Naive B cell (primary cell): Measurements from ENCODE around the gene SP8. TPM values are rescaled to one million over a fixed set of nuclear protein-coding genes. Genes with fewer than 3 reads are reported as not detected.
"Not testable (repeated sequence)": the region's sequence is repeated elsewhere in the genome, so short reads cannot be mapped to it uniquely, and the experiment has no call there.

Experiments
- ATAC-seq, 2 donors: fragments of 150-1000 bp; cut with Tn5 transposase; 2 replicates each; pipeline ENCODE4 v1.10.0; 2021; ENCODE audit warnings: low read depth in 2 of 2, mild to moderate bottlenecking in 2 of 2, moderate library complexity in 2 of 2
- DNase-seq: peaks from one replicate; pipeline ENCODE4 v3.0.0; 2022
- H3K27ac Mint-ChIP-seq, 6 donors: one replicate each; pipeline ENCODE4 v1.8.0; 2020 to 2022; ENCODE audit warnings: mild to moderate bottlenecking in 6 of 6, mixed read lengths in 6 of 6, moderate library complexity in 5 of 6, inconsistent platforms in 2 of 6
- H3K27me3 Mint-ChIP-seq, 3 donors: one replicate each; pipeline ENCODE4 v1.8.0; 2021 to 2022; ENCODE audit warnings: mixed read lengths in 3 of 3, mild to moderate bottlenecking in 1 of 3
- H3K36me3 Mint-ChIP-seq, 2 donors: one replicate each; pipeline ENCODE4 v1.8.0; 2020 to 2022; ENCODE audit warnings: mixed read lengths in 2 of 2, inconsistent platforms in 1 of 2, mild to moderate bottlenecking in 1 of 2
- H3K4me1 Mint-ChIP-seq, 3 donors: one replicate each; pipeline ENCODE4 v1.8.0; 2020 to 2022; ENCODE audit warnings: mixed read lengths in 3 of 3, inconsistent platforms in 1 of 3, mild to moderate bottlenecking in 1 of 3, moderate library complexity in 1 of 3
- H3K4me3 Mint-ChIP-seq, 8 donors: one replicate each; pipeline ENCODE4 v1.8.0; 2020 to 2022; ENCODE audit warnings: mild to moderate bottlenecking in 8 of 8, mixed read lengths in 8 of 8, moderate library complexity in 8 of 8, inconsistent platforms in 2 of 8
- H3K9me3 Mint-ChIP-seq, 7 donors: one replicate each; pipeline ENCODE4 v1.8.0; 2020 to 2022; ENCODE audit warnings: mixed read lengths in 7 of 7, mild to moderate bottlenecking in 5 of 7, inconsistent platforms in 2 of 7, moderate library complexity in 1 of 7
- polyA plus RNA-seq, 6 donors: library from polyadenylated mRNA; unstranded; fragments of 300-500 nt; fragmentation: Illumina TruSeq; gene quantifications; one replicate each; pipeline ENCODE4 v1.2.3, GENCODE V29; 2021; ENCODE audit warnings: low read depth in 6 of 6

SP8 gene
- not detected for polyA plus RNA-seq

DNA sequence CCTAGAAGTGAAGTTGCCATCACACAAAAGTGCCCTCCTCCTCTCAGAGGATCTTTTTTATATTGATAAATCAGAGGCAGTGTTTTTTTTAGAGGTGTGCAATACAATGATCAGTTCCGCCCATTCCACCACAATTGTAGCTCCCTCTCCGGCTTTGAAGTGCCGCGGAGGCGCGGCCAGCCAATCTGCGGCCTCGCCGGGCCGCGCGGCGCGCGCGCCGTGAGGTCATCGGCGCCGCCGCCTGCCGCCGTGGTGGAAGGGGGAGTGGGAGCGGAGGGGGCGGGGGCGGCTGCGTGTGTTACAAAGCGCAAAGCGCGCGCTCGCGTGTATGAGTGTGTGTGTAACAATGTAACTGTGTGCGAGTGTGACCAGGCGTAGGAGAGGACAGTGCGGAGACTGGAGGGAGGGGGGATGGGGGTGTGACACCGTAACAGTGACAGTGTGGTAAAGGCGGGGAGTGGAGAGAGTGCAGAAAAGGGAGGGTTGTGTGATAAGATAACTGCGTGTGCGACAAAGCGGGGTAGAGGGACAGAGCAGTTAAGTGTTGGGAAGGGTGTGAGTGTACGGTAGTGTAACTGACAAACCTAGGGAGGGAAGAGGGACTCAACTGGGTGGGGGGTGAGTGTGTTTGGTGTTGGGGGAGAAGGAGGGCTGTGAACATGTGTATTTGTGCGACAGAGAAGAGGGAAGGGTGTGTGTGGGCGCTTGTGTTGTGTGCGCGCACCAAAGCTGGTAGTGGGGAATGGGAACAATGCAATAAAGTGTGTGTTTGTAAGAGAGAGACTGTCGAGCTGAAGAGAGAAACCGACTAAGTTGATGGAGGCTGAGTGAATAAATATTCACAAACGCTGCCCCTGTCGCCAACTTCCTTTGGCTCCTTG is at the start of gene SP8:
SP8 (minus strand) TSS at position 108 of the 881 bp plus-strand sequence; CDS start at position 20, 88 bp downstream.
- peaks cover 18 to 29% (median 28%) of the 10 kb centered on the region in 3 donors for H3K4me1 Mint-ChIP-seq
- peak within 1 kb of the TSS in 5 of 6 donors; percentile 76 to 93 (median 86) for H3K27ac Mint-ChIP-seq
- DNase-seq (no peak), ATAC-seq (peak; percentile 20 to 42)
- peaks cover 15 to 23% of the 10 kb centered on the region in 2 donors for H3K36me3 Mint-ChIP-seq
- H3K27me3 Mint-ChIP-seq = peaks cover 68 to 79% (median 70%) of the 10 kb centered on the region in 3 donors
- peak within 1 kb of the TSS; percentile 71 to 92 (median 84) for H3K4me3 Mint-ChIP-seq
- peaks cover 4 to 46% (median 26%) of the 10 kb centered on the region in 7 donors for H3K9me3 Mint-ChIP-seq

- H3K27ac Mint-ChIP-seq, H3K4me3 Mint-ChIP-seq, DNase-seq, ATAC-seq, H3K36me3 Mint-ChIP-seq, H3K9me3 Mint-ChIP-seq, H3K4me1 Mint-ChIP-seq: not testable (repeated sequence)
- H3K27me3 Mint-ChIP-seq = peaks cover 6 to 17% (median 12%) of the 10 kb centered on the region in 3 donors
These were observed 49.7 kb upstream of the SP8 start for GRCh38 chr7:20836424-20836823.

DNA sequence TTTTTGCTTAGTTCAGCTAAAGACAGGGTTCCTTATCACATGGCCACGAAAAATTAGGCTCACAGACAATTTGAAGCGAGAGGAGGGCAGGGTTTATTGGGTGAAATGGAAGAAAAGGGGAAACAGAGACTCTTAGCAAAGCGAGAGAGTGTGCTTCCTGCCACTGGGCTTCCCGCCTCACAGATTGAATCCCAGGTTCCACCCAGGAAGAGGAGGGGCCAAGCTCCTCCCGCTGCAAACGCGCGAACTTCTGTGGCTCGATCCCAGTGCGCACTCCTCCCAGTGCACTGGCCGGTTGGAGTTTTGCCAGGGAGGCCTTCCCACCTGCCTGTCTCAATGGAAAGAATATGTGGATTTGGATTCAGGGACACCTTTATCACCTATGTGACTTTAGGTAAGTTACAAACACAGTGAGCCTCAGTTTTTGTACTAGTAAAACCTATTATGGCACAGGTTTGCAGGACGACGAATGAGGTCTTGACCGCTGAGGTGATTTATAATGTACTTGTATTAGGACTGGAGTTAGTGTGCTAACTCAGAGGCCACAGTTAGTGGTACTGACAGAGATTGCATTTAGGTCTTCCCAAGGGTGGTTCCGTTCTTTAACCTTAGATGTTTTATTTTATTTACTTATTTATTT is 48.5 kb upstream of the SP8 start:
- peaks cover 0 to 8% (median 0%) of the 10 kb centered on the region in 7 donors for H3K9me3 Mint-ChIP-seq
- H3K4me3 Mint-ChIP-seq = no peak overlapping the region
- H3K4me1 Mint-ChIP-seq = no peaks in the 10 kb centered on the region
- peaks cover 0 to 4% of the 10 kb centered on the region in 2 donors for H3K36me3 Mint-ChIP-seq
- ATAC-seq (no peak), DNase-seq (no peak)
- H3K27me3 Mint-ChIP-seq = peaks cover 9 to 22% (median 15%) of the 10 kb centered on the region in 3 donors
- no peak overlapping the region for H3K27ac Mint-ChIP-seq

GRCh38 chr7:20834656-20835055 is 48.0 kb upstream of the SP8 start:
- H3K9me3 Mint-ChIP-seq = peaks cover 0 to 8% (median 0%) of the 10 kb centered on the region in 7 donors
- DNase-seq = no peak
- H3K27ac Mint-ChIP-seq = no peak overlapping the region
- peaks cover 9 to 22% (median 20%) of the 10 kb centered on the region in 3 donors for H3K27me3 Mint-ChIP-seq
- ATAC-seq = no peak
- no peaks in the 10 kb centered on the region for H3K4me1 Mint-ChIP-seq
- H3K4me3 Mint-ChIP-seq = no peak overlapping the region
- H3K36me3 Mint-ChIP-seq = peaks cover 0 to 4% of the 10 kb centered on the region in 2 donors

DNA sequence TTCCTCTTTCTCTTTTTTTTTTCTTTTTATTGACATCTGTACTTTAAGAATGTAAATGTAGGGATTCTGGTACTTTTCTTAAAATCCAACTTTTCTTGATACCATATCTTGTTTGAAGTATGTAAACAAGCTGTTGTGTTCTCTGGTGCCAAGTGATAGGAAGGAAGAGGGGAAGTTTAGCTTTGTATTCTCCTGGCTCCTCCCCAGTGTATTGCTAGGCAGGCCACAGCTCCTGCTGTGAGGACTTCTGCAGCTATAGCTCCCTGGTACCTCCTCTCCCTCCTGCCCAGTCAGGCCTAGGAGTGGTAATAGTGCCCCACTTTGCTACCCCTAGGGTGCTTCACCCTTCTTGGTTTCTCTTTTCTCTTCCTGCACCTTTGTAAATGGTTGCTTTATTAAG is 45.3 kb upstream of the SP8 start:
- no peak overlapping the region for H3K27ac Mint-ChIP-seq
- no peak for DNase-seq
- H3K4me1 Mint-ChIP-seq = no peaks in the 10 kb centered on the region
- H3K9me3 Mint-ChIP-seq = peaks cover 0 to 8% (median 0%) of the 10 kb centered on the region in 7 donors
- peak overlapping the region in 1 of 8 donors; percentile 43 for H3K4me3 Mint-ChIP-seq
- H3K36me3 Mint-ChIP-seq = peaks cover 0 to 4% of the 10 kb centered on the region in 2 donors
- ATAC-seq = no peak
- H3K27me3 Mint-ChIP-seq = peaks cover 9 to 22% (median 20%) of the 10 kb centered on the region in 3 donors

DNA sequence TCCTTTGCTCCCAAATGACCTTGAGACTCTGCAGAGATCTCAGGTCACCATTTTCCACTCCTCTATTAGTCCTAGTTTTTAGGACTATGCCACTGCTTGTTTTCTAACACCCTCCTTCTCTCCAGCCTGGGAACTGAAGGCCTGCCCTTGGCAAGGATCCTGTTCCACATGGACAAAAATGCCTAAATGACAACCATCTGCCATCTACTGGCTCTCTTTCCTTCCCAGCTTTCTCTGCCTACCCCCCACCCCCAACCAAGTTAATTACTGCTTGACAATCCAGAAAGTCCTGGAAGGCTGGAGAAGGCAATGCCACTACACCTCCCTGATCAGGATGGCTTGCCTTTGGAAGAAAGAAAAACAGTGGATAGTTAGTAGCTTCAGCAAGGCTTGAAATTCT is 44.8 kb upstream of the SP8 start:
- H3K4me1 Mint-ChIP-seq = no peaks in the 10 kb centered on the region
- peaks cover 0 to 4% of the 10 kb centered on the region in 2 donors for H3K36me3 Mint-ChIP-seq
- H3K4me3 Mint-ChIP-seq = no peak overlapping the region
- peaks cover 0 to 8% (median 0%) of the 10 kb centered on the region in 7 donors for H3K9me3 Mint-ChIP-seq
- DNase-seq (no peak), ATAC-seq (no peak)
- H3K27me3 Mint-ChIP-seq = peaks cover 9 to 22% (median 21%) of the 10 kb centered on the region in 3 donors
- peak overlapping the region in 1 of 6 donors; percentile 7 for H3K27ac Mint-ChIP-seq

- no peaks in the 10 kb centered on the region for H3K36me3 Mint-ChIP-seq
- H3K27ac Mint-ChIP-seq = no peak overlapping the region
- ATAC-seq = no peak
- peaks cover 0 to 12% (median 0%) of the 10 kb centered on the region in 3 donors for H3K4me1 Mint-ChIP-seq
- H3K9me3 Mint-ChIP-seq = peaks cover 0 to 4% (median 0%) of the 10 kb centered on the region in 7 donors
- H3K27me3 Mint-ChIP-seq = peaks cover 9 to 27% (median 22%) of the 10 kb centered on the region in 3 donors
- no peak for DNase-seq
- no peak overlapping the region for H3K4me3 Mint-ChIP-seq
These were observed 42.3 kb upstream of the SP8 start for GRCh38 chr7:20828947-20829346.

GRCh38 chr7:20827172-20827571 is 40.5 kb upstream of the SP8 start:
- Mint-ChIP-seq H3K4me1 (peaks cover 0 to 12% (median 0%) of the 10 kb centered on the region in 3 donors), H3K9me3 (peaks cover 0 to 4% (median 0%) of the 10 kb centered on the region in 7 donors), H3K36me3 (no peaks in the 10 kb centered on the region), H3K4me3 (no peak overlapping the region), H3K27ac (peak overlapping the region in 1 of 6 donors; percentile 48), H3K27me3 (peaks cover 7 to 18% (median 12%) of the 10 kb centered on the region in 3 donors)
- DNase-seq = no peak
- ATAC-seq = no peak

GRCh38 chr7:20826243-20826642 is 39.6 kb upstream of the SP8 start:
- Mint-ChIP-seq H3K36me3 (no peaks in the 10 kb centered on the region), H3K4me1 (peaks cover 0 to 12% (median 0%) of the 10 kb centered on the region in 3 donors), H3K9me3 (peaks cover 0 to 5% (median 0%) of the 10 kb centered on the region in 7 donors), H3K27me3 (peaks cover 2 to 14% (median 3%) of the 10 kb centered on the region in 3 donors), H3K27ac (peak overlapping the region in 1 of 6 donors; percentile 85), H3K4me3 (peak overlapping the region in 1 of 8 donors; percentile 25)
- ATAC-seq (no peak), DNase-seq (no peak)

- H3K4me1 Mint-ChIP-seq = peaks cover 0 to 12% (median 0%) of the 10 kb centered on the region in 3 donors
- no peak overlapping the region for H3K4me3 Mint-ChIP-seq
- no peaks in the 10 kb centered on the region for H3K36me3 Mint-ChIP-seq
- DNase-seq (no peak), ATAC-seq (no peak)
- H3K27ac Mint-ChIP-seq = no peak overlapping the region
- peaks cover 0 to 5% (median 0%) of the 10 kb centered on the region in 7 donors for H3K9me3 Mint-ChIP-seq
- peaks cover 0 to 12% (median 0%) of the 10 kb centered on the region in 3 donors for H3K27me3 Mint-ChIP-seq
These were observed 38.9 kb upstream of the SP8 start for GRCh38 chr7:20825555-20825954.

- DNase-seq, ATAC-seq, H3K4me3 Mint-ChIP-seq, H3K27ac Mint-ChIP-seq, H3K36me3 Mint-ChIP-seq, H3K9me3 Mint-ChIP-seq, H3K27me3 Mint-ChIP-seq: not testable (repeated sequence)
- H3K4me1 Mint-ChIP-seq = peaks cover 0 to 12% (median 0%) of the 10 kb centered on the region in 3 donors
These were observed 34.7 kb upstream of the SP8 start for GRCh38 chr7:20821390-20821789.

DNA sequence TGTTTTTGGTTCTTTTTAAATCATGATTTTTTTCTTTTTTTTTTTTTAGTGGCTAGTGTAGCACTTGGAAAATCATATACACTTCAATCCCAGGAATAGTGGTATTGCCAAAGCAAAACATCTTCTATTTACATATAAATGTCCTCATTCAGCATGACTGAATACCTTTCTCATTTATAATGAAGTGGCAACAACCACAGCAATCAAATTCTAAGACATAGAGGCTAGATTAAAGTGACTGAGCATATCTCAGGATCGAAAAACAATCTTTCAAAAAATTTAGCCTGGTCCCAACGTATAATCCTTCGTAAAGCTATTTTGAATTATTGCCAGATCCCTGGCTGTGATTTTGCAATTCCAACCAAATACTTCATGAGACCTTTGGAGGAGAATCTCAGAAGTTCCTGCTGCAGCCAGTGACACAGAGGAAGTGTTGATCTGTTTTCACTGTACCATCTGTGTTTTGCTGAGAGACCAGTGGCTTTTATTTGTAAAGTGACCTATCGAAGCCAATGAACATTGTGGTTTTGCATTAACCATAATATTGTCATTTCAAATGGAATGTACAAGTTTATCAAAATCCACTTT is 29.8 kb upstream of the SP8 start:
- H3K4me3 Mint-ChIP-seq = no peak overlapping the region
- H3K4me1 Mint-ChIP-seq = no peaks in the 10 kb centered on the region
- H3K27ac Mint-ChIP-seq = no peak overlapping the region
- peaks cover 0 to 2% (median 0%) of the 10 kb centered on the region in 7 donors for H3K9me3 Mint-ChIP-seq
- ATAC-seq = no peak
- DNase-seq = no peak
- peaks cover 0 to 4% (median 0%) of the 10 kb centered on the region in 3 donors for H3K27me3 Mint-ChIP-seq
- H3K36me3 Mint-ChIP-seq = peaks cover 0 to 4% of the 10 kb centered on the region in 2 donors

- ATAC-seq = no peak
- no peak overlapping the region for H3K27ac Mint-ChIP-seq
These were observed 17.7 kb upstream of the SP8 start for GRCh38 chr7:20804345-20804744.

More at GRCh38 chr7:20804345-20804744, 17.7 kb upstream of the SP8 start:
- Mint-ChIP-seq H3K36me3 (no peaks in the 10 kb centered on the region), H3K4me3 (no peak overlapping the region), H3K4me1 (no peaks in the 10 kb centered on the region), H3K27me3 (peaks cover 25 to 46% (median 28%) of the 10 kb centered on the region in 3 donors), H3K9me3 (peaks cover 0 to 18% (median 4%) of the 10 kb centered on the region in 7 donors)
- no peak for DNase-seq
